Right hindlimb (tissue), 1 donor: ENCODE measurements around the gene VPS41.
"Not testable (repeated sequence)": the region's sequence is repeated elsewhere in the genome, so short reads cannot be mapped to it uniquely, and the experiment has no call there.

ENCODE experiments used
- DNase-seq: peaks from one replicate; pipeline ENCODE4 v3.0.0-alpha.2; 2018

The VPS41 gene

GRCh38 chr7:38908759-38909335, at the start of gene VPS41:
TSS of gene VPS41 (minus strand) at chr7:38909191. CDS start at chr7:38909174, 17 bp downstream.
- peak; percentile 86 for DNase-seq

DNA sequence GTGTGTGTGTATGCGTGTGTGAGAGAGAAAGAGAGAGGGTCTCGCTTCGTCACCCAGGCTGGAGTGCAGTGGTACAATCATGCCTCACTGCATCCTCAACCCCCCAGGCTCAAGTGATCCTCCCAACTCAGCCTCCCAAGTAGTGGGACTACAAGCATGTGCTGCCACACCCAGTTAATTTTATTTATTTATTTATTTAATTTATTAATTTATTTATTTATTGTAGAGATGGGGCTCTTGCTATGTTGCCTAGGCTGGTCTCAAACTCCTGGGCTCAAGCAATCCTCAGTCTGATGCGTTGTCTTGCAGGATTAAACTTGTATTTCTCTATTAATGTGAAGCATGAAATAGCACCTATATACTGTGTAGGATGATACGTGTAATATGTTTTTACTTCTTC, 46.9 kb upstream of the VPS41 start:
- DNase-seq = no peak

DNA sequence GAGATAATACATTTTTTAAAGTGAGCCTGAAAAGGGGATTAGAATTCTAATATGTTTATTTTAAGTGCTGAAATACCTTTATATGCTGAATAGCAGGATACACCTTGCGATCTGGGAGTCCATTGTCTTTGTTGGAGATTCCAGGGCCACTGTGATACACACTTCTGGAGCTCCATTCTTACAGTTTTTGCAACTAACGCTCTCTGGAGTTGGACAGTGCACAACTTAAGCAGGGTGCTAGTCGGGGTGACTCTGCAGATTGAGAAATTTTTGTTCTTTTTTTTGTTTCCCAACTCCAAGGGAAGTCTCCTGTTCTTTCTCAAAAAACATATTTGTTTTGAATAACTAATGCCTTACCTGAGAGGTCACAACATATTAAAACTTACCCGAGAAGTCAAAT, 45.0 kb upstream of the VPS41 start:
- DNase-seq = no peak

DNA sequence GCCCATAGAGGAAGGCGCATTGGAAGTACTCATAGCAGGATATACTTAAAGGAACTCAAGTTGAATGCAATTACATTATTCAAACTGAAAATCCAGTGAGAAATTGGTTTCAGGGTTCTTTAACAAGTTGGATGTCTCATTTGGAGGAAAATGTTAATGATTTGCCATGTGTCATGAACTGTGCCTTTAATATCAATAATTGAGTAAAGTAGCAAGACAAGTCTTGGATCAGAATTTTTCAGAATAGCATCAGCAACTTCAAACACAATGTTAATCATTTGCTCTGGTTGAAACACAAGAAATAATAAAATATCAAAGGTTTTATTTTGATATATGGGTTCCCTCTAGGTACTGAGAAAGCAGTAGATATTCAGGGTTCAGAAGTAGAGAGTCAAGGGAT, 44.2 kb upstream of the VPS41 start:
- DNase-seq = no peak

DNA sequence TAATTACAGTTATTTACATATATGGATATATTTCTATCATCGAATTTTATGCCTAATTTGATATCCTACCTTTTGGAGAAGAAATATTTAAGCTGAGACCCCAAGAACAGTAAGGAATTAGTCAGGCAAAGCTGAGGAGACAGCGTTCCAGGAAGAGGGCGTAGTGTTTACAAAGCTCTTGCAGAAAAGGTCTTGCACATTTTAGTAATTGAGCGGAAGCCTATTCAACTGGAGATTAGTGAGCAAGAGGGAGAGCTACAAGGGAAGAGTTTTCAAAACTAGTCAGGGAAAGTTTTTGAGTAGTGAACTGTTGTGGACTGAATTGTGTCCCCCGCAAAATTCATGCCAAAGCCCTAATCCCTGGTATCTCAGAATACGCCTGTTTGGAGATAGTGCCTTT, 42.2 kb upstream of the VPS41 start:
- DNase-seq = no peak

DNA sequence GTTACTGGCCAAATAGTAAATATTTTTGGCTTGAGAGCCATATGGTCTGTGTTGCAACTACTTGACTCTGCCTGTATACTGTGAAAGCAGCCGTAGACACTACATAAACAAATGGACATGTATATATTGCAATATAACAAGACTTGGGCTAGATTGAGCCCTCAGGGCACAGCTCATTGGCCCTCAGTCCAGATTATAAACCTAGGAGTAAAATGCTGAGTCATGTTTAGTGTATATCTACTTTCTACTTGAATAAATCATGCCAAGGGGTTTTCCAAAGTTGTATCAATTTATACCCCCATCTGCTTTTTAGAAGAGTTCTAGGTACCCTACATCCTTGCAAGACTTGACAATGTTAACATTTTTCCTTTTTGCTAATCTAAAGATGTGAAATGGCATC, 41.3 kb upstream of the VPS41 start:
- no peak for DNase-seq

DNA sequence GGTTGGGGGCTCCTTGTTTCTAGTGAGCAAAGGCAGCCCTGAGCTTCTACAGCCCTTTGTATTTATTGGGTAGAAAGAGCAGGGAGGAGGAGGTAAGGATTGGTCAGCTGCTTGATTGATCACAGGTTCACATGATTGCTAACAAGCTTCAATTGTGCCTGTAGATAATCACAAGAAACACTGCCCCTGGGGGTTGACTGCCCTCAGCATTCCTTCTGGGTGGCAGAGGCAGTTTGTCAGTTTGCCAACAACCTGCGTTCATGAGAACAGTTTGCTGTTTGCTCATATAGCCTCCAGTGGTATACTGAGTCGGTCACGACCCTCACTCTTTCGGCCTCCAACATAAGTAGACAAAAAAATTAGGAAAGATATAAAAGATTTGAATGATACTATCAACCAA, 38.5 kb upstream of the VPS41 start:
- DNase-seq = not testable (repeated sequence)

GRCh38 chr7:38942431-38943051, 33.5 kb upstream of the VPS41 start:
- DNase-seq = no peak

DNA sequence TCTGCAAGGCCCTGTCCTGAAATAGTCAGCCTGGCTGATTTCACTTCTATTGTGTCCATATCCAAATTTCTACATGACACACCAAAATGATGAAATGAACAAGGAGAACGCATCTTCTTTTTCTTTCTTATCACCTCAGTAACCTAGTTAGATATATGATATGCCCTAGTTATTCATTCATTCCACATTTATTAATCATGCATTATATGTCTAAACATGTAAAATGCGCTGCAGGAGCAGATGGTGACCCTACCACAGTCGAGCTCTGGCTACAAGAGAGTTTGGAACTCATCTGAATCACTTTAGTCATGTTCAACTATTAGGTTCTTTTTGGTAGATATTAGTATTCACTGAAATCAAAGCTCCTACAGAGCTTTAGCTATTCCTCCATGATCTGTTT, 31.8 kb upstream of the VPS41 start:
- DNase-seq = no peak

- DNase-seq = no peak
Measured at GRCh38 chr7:38938589-38938988, 29.6 kb upstream of the VPS41 start.

- no peak for DNase-seq
Measured at GRCh38 chr7:38938001-38938485, 29.1 kb upstream of the VPS41 start.

- no peak for DNase-seq
Measured at GRCh38 chr7:38936641-38937040, 27.6 kb upstream of the VPS41 start.

GRCh38 chr7:38934536-38934935, 25.5 kb upstream of the VPS41 start:
- DNase-seq = no peak

- no peak for DNase-seq
Measured at GRCh38 chr7:38934051-38934450, 25.1 kb upstream of the VPS41 start.

DNA sequence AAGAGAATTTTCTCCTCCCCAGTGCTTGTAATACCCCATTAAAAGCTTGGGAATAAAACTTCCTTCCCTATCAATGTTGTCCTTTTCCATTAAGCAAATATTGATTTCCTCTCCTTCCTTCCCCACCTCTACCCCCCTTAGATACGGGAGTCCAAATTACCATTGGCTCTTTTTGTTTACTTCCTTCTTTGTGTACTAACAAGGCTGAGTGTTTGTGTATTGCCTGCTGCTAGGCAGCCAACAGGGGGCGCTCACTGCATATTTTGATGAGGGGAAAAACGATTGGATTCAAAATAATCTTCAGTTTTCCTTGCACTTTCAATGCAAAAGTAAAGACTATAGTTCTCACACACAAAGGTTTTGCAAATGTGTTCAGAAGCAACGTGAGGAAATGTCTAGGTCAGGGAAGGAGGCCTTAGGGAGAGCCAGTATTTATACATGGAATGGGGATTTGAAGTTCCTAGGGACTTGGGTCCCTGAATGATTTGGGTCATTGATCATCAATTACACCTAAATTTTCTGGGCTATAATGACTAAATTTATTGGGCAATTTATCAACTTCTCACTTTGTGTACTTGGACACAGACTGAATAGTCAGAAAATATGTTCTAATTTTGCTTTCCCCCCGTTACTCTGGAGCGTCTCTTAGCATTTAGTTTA, 23.6 kb upstream of the VPS41 start:
- peak; percentile 71 for DNase-seq

GRCh38 chr7:38929460-38930171, 20.6 kb upstream of the VPS41 start:
- no peak for DNase-seq

DNA sequence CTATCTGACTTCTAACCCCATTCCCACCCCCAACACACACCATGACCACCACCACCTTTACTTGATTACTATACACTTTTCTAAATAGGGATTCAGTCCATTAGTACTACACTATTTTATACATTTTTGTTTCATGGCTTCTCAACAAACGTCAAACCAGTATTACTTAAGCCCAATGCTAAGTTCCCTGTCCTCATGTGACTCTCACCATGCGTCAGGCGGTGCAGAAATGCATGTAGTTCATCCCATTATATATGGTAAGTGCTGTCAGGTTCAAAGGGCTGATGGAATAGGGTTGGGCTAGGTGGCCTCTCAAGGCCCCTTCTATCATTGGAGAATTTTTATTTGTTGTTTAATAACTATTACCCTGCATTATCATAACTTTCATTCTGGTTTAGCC, 19.5 kb upstream of the VPS41 start:
- DNase-seq = no peak

GRCh38 chr7:38927751-38928150, 18.8 kb upstream of the VPS41 start:
- DNase-seq = no peak

DNA sequence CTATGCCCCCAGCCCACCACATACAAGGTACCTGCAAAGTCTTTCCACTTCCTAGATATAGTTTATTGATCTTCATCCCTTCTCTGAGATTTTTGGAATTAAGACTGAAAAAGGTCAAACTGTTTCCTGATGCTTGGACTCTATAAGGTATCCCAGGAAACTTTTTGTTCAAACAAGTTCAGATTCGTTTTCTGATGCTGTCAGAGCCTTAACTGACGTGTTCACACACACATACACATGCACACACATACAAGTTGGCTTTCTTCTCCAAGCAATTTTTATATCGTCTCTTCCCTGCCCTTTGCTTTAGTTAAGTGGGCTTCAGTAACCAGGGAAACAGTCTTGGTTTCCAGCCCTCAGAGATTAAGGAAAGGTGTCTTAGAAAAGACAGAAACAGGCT, 11.7 kb upstream of the VPS41 start:
- DNase-seq = no peak

- no peak for DNase-seq
Measured at GRCh38 chr7:38916396-38916795, 7.4 kb upstream of the VPS41 start.

GRCh38 chr7:38909870-38910269, 879 bp upstream of the VPS41 start:
- DNase-seq = no peak

DNA sequence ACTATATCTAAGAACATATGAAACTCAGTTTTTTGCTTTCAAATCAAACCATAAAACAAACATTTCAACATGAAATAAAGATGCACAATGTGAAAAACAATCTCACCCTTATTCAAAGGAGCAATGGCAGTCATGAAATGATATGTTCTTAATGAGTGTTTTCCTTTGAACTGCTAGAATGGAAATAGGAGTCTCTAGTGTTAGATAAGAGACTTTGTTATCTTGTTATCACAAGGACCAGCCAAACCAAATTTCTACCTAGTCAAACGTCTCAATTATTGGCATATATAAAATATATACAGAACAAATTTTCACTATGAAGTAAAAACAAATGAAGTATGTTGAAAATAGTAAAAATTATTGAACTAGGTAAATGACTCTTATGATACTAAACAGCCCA, 1.2 kb downstream of the VPS41 start:
- DNase-seq = no peak

- DNase-seq = no peak
Measured at GRCh38 chr7:38907066-38907465, 1.9 kb downstream of the VPS41 start.
